HepG2 (cell line): Measurements from ENCODE around the gene PRR12. TPM values are rescaled to one million over a fixed set of nuclear protein-coding genes. Genes with fewer than 3 reads are reported as not detected.

Experiments
- CENPT ChIP-seq: sonication (generic); formaldehyde crosslinking; IDR thresholded peaks from 2 replicates; pipeline ENCODE4 v1.8.0; 2022; ENCODE audit warnings: low read depth, mild to moderate bottlenecking, moderate library complexity, missing genetic modification reagents
- ELF4 ChIP-seq: sonication (generic); formaldehyde crosslinking; IDR thresholded peaks from 2 replicates; pipeline ENCODE4 v1.5.0; 2020; ENCODE audit warnings: missing genetic modification reagents, mild to moderate bottlenecking, moderate library complexity, borderline replicate concordance
- GATA4 ChIP-seq: sonication (generic); IDR thresholded peaks from 2 replicates; pipeline ENCODE4 v1.6.1; 2016; ENCODE audit warnings: antibody characterized with exemption, low read depth, borderline replicate concordance
- HNRNPL ChIP-seq: fragments of 200-400 bp; formaldehyde crosslinking; IDR thresholded peaks from 2 replicates; pipeline ENCODE4 v1.6.1; 2017; ENCODE audit warnings: mild to moderate bottlenecking, low read depth, low read length
- KDM1A ChIP-seq: IDR thresholded peaks from 2 replicates; pipeline ENCODE4 v1.6.1; 2016; ENCODE audit warnings: missing compliant biosample characterization
- KLF6 ChIP-seq: IDR thresholded peaks from 2 replicates; pipeline ENCODE4 v1.8.0; 2016; ENCODE audit warnings: missing biosample characterization, missing genetic modification reagents
- KLF9 ChIP-seq: IDR thresholded peaks from 2 replicates; pipeline ENCODE4 v1.6.1; 2016; ENCODE audit warnings: low read depth
- NPAS2 ChIP-seq: sonication (generic); formaldehyde crosslinking; IDR thresholded peaks from 2 replicates; pipeline ENCODE4 v1.8.0; 2022; ENCODE audit warnings: mild to moderate bottlenecking, missing genetic modification reagents, borderline replicate concordance
- PHB2 ChIP-seq: fragments of 450-650 bp; IDR thresholded peaks from 2 replicates; pipeline ENCODE4 v1.6.1; 2018; ENCODE audit not compliant: partially characterized antibody
- POLR2G ChIP-seq: fragments of 200-400 bp; formaldehyde crosslinking; IDR thresholded peaks from 2 replicates; pipeline ENCODE4 v1.6.1; 2018; ENCODE audit warnings: mild to moderate bottlenecking, low read depth, low read length, moderate library complexity
- RARA ChIP-seq: IDR thresholded peaks from 2 replicates; pipeline ENCODE4 v1.6.1; 2016; ENCODE audit warnings: missing genetic modification reagents, missing compliant biosample characterization
- SRF ChIP-seq: IDR thresholded peaks from 2 replicates; pipeline ENCODE4 v1.6.1; 2011; ENCODE audit warnings: mild to moderate bottlenecking, low read depth, low read length, moderate library complexity
- TCF12 ChIP-seq, 2 experiments: fragments of 450-650 bp in 1 of 2; sonication (generic) in 1 of 2; formaldehyde crosslinking in 1 of 2; IDR thresholded peaks; 2 replicates each; pipeline versions ENCODE4 v1.6.1 to v1.8.0; 2017 to 2022; ENCODE audit warnings: antibody characterized with exemption in 1 of 2, mild to moderate bottlenecking in 1 of 2, missing genetic modification reagents in 1 of 2, moderate library complexity in 1 of 2
- TCF7L2 ChIP-seq: IDR thresholded peaks from 2 replicates; pipeline ENCODE4 v1.6.1; 2011; ENCODE audit warnings: mild to moderate bottlenecking, low read depth, low read length, moderate library complexity
- ZFP36L2 ChIP-seq: sonication (generic); formaldehyde crosslinking; IDR thresholded peaks from 2 replicates; pipeline ENCODE4 v1.4.0; 2020; ENCODE audit warnings: missing genetic modification reagents
- ZNF263 ChIP-seq: sonication (generic); formaldehyde crosslinking; IDR thresholded peaks from 2 replicates; pipeline ENCODE4 v1.4.0; 2020; ENCODE audit warnings: missing genetic modification reagents
- ZNF572 ChIP-seq: sonication (generic); formaldehyde crosslinking; IDR thresholded peaks from 2 replicates; pipeline ENCODE4 v1.5.1; 2020; ENCODE audit warnings: mild to moderate bottlenecking, missing genetic modification reagents
- ZNF616 ChIP-seq: sonication (generic); formaldehyde crosslinking; IDR thresholded peaks from 2 replicates; pipeline ENCODE4 v1.5.0; 2020; ENCODE audit warnings: low read depth, mild to moderate bottlenecking, missing genetic modification reagents
- ZNF747 ChIP-seq: sonication (generic); formaldehyde crosslinking; IDR thresholded peaks from 2 replicates; pipeline ENCODE4 v1.8.1; 2023; ENCODE audit warnings: missing genetic modification reagents, mild to moderate bottlenecking, borderline replicate concordance
- ZNF883 ChIP-seq: sonication (generic); formaldehyde crosslinking; IDR thresholded peaks from 2 replicates; pipeline ENCODE4 v1.5.1; 2020; ENCODE audit warnings: mild to moderate bottlenecking, missing genetic modification reagents; ENCODE audit errors: not compliant biosample characterization
- ZSCAN21 ChIP-seq: sonication (generic); formaldehyde crosslinking; IDR thresholded peaks from 2 replicates; pipeline ENCODE4 v1.8.0; 2022; ENCODE audit warnings: mild to moderate bottlenecking, missing genetic modification reagents, moderate library complexity, borderline replicate concordance
- polyA plus RNA-seq, 8 experiments: library from polyadenylated mRNA; depleted of rRNA in 3 of 8; stranded (reverse) in 7 of 8; unstranded in 1 of 8; fragments of >200 nt; fragmentation: Illumina TruSeq in 4 of 8; extraction: Trizol in 4 of 8; gene quantifications; 2 replicates each; pipeline versions ENCODE4 v1.2.1 to v1.2.3, GENCODE V29; 2011 to 2016; ENCODE audit warnings: low read depth in 4 of 8, missing spikeins in 1 of 8, mixed read lengths in 1 of 8; ENCODE audit not compliant: insufficient read depth in 1 of 8
- total RNA-seq, 5 experiments: library from RNA; depleted of rRNA; stranded (reverse); fragments of >200 nt; fragmentation: Illumina TruSeq; extraction: Trizol; gene quantifications; 2 replicates each; pipeline ENCODE4 v1.2.3, GENCODE V29; 2016; ENCODE audit warnings: low read depth in 1 of 5
- TF ChIP-seq, protein P1 (sequence below): sonication (generic); formaldehyde crosslinking; IDR thresholded peaks from 2 replicates; pipeline ENCODE4 v1.9.0; 2022; ENCODE audit warnings: low read depth, missing genetic modification reagents
- TF ChIP-seq, protein P2 (sequence below): sonication (generic); formaldehyde crosslinking; IDR thresholded peaks from 2 replicates; pipeline ENCODE4 v1.4.0; 2020; ENCODE audit warnings: missing genetic modification reagents
- TF ChIP-seq, protein P3 (sequence below): sonication (generic); formaldehyde crosslinking; IDR thresholded peaks from 2 replicates; pipeline ENCODE4 v1.5.1; 2020; ENCODE audit warnings: missing genetic modification reagents, mild to moderate bottlenecking, borderline replicate concordance
- TF ChIP-seq, protein P4 (sequence below): sonication (generic); formaldehyde crosslinking; IDR thresholded peaks from 2 replicates; pipeline ENCODE4 v1.4.0; 2020; ENCODE audit warnings: mild to moderate bottlenecking, missing genetic modification reagents

The PRR12 gene
- total and polyA plus RNA-seq, 2 of the 13 experiments (the other 11 are each of a cell fraction or from before 2014, with no cell fraction given): 0.62 to 1.5 TPM

DNA sequence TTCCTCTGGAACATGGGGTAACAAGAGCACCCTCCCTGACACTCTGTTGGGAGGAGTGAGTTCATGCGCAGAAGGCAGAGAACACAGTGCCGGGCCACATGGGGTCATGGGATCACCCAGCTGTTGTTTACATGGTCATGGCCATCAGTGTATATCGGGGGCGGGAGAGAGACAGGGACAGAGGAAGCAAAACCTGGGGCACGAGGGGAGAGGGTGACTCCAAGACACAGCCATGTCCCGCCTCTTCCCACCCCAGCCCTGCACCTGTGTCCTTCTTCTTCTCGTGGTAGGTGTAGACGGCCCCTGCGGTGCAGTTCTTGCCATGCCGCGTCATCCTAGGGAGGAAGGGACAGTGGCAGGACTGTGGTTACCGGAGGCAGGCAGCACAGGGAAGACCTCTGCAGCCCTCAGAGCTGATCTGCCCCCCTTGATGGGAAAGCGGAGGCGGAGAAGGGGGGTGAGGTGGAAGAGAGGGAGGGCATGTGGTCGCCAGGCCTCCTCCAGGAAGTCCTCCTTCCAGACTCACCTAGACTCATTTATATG, 30.6 kb upstream of the PRR12 start (continued):
- 0 out of 2 replicates have a peak, but pooled peaks have one; percentile 38 for TF ChIP-seq ZNF263
- TF ChIP-seq ZNF572 (CRISPR knock-in tag): no peak
- 0 out of 2 replicates have a peak, but pooled peaks have one; percentile 6 for TF ChIP-seq RARA (CRISPR knock-in tag)
- no peak for TF ChIP-seq CENPT (CRISPR knock-in tag)
- TF ChIP-seq ZSCAN21 (CRISPR knock-in tag): no peak
- TF ChIP-seq, protein P1, sequence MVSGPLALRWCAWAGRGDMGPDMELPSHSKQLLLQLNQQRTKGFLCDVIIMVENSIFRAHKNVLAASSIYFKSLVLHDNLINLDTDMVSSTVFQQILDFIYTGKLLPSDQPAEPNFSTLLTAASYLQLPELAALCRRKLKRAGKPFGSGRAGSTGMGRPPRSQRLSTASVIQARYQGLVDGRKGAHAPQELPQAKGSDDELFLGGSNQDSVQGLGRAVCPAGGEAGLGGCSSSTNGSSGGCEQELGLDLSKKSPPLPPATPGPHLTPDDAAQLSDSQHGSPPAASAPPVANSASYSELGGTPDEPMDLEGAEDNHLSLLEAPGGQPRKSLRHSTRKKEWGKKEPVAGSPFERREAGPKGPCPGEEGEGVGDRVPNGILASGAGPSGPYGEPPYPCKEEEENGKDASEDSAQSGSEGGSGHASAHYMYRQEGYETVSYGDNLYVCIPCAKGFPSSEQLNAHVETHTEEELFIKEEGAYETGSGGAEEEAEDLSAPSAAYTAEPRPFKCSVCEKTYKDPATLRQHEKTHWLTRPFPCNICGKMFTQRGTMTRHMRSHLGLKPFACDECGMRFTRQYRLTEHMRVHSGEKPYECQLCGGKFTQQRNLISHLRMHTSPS (CRISPR knock-in tag): no peak
- TF ChIP-seq ELF4 (CRISPR knock-in tag): no peak
- no peak for TF ChIP-seq ZNF616 (CRISPR knock-in tag)
- TF ChIP-seq TCF12 (IDR thresholded peaks at IDR 0.05): no peak
- TF ChIP-seq TCF12 (CRISPR knock-in tag; IDR thresholded peaks at IDR 0.05): no peak
- TF ChIP-seq KLF6 (CRISPR knock-in tag): no peak
- no peak for TF ChIP-seq TCF7L2
- no peak for TF ChIP-seq ZNF747 (CRISPR knock-in tag)
- no peak for TF ChIP-seq SRF
- TF ChIP-seq PHB2: no peak
- TF ChIP-seq ZNF883 (CRISPR knock-in tag): no peak
- TF ChIP-seq KDM1A (CRISPR knock-in tag): no peak
- no peak for TF ChIP-seq KLF9
- TF ChIP-seq GATA4: no peak
- TF ChIP-seq POLR2G: no peak
- TF ChIP-seq HNRNPL: no peak
- TF ChIP-seq NPAS2 (CRISPR knock-in tag): no peak
- TF ChIP-seq, protein P2, sequence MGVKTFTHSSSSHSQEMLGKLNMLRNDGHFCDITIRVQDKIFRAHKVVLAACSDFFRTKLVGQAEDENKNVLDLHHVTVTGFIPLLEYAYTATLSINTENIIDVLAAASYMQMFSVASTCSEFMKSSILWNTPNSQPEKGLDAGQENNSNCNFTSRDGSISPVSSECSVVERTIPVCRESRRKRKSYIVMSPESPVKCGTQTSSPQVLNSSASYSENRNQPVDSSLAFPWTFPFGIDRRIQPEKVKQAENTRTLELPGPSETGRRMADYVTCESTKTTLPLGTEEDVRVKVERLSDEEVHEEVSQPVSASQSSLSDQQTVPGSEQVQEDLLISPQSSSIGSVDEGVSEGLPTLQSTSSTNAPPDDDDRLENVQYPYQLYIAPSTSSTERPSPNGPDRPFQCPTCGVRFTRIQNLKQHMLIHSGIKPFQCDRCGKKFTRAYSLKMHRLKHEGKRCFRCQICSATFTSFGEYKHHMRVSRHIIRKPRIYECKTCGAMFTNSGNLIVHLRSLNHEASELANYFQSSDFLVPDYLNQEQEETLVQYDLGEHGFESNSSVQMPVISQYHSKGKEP (CRISPR knock-in tag): no peak
- TF ChIP-seq, protein P3, sequence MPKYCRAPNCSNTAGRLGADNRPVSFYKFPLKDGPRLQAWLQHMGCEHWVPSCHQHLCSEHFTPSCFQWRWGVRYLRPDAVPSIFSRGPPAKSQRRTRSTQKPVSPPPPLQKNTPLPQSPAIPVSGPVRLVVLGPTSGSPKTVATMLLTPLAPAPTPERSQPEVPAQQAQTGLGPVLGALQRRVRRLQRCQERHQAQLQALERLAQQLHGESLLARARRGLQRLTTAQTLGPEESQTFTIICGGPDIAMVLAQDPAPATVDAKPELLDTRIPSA (CRISPR knock-in tag): no peak
- no peak for TF ChIP-seq ZFP36L2 (CRISPR knock-in tag)
- TF ChIP-seq, protein P4, sequence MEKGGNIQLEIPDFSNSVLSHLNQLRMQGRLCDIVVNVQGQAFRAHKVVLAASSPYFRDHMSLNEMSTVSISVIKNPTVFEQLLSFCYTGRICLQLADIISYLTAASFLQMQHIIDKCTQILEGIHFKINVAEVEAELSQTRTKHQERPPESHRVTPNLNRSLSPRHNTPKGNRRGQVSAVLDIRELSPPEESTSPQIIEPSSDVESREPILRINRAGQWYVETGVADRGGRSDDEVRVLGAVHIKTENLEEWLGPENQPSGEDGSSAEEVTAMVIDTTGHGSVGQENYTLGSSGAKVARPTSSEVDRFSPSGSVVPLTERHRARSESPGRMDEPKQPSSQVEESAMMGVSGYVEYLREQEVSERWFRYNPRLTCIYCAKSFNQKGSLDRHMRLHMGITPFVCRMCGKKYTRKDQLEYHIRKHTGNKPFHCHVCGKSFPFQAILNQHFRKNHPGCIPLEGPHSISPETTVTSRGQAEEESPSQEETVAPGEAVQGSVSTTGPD: no peak
